Coronary artery (tissue), 2 donors: Measurements from ENCODE around the gene NONO.
"Not testable (repeated sequence)": the region's sequence is repeated elsewhere in the genome, so short reads cannot be mapped to it uniquely, and the experiment has no call there.

Source experiments
- DNase-seq: peaks from one replicate; pipeline ENCODE4 v3.0.0-alpha.2; 2017; ENCODE audit warnings: low spot score
- H3K27ac ChIP-seq, 2 donors: fragments of 200-600 bp; sonication (generic); one replicate each; pipeline ENCODE4 v1.5.1; 2016 to 2019
- H3K4me3 ChIP-seq: fragments of 200-600 bp; sonication (generic); 2 replicates; pipeline ENCODE4 v1.5.1; 2016; ENCODE audit warnings: mild to moderate bottlenecking, moderate library complexity
- TF ChIP-seq, protein P1 (sequence below): fragments of 200-600 bp; sonication (generic); IDR thresholded peaks from one replicate; pipeline ENCODE4 v1.5.1; 2019; ENCODE audit warnings: antibody characterized with exemption

Gene NONO

DNA sequence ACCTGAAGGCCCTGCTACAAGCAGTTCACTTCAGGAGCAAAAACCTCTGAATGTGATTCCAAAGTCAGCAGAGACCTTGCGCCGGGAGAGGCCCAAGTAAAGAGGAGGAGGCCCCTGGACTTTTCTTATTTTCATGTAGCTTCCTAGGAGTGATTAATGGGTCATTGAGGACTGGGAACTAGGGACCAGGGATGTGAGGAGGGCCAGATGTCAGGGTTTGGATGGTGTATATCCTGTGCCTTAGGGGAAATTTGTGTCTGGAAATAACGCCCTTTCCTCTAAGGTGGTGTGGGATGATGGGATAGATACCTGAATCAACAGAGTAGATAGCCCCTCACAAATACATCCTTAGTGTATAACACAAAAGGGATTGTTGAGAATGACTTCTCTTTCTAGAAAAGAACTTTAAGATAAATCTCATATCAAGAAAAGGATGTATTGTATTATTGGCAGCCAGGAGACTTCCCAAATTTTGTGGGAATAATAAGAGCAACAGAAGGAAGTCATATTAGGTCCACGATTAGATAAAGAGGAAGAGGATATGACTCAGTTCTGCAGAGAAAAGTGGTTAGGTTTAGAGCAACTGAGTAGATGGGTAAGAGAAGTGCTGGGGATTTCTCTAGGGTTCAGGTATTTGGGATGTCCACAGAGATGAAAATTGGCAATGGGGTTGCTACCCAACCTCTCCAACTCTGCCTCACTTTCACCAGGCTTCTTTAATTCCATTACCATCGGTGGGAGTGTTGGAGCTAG lies 19.2 kb downstream of the NONO start:
- TF ChIP-seq, protein P1, sequence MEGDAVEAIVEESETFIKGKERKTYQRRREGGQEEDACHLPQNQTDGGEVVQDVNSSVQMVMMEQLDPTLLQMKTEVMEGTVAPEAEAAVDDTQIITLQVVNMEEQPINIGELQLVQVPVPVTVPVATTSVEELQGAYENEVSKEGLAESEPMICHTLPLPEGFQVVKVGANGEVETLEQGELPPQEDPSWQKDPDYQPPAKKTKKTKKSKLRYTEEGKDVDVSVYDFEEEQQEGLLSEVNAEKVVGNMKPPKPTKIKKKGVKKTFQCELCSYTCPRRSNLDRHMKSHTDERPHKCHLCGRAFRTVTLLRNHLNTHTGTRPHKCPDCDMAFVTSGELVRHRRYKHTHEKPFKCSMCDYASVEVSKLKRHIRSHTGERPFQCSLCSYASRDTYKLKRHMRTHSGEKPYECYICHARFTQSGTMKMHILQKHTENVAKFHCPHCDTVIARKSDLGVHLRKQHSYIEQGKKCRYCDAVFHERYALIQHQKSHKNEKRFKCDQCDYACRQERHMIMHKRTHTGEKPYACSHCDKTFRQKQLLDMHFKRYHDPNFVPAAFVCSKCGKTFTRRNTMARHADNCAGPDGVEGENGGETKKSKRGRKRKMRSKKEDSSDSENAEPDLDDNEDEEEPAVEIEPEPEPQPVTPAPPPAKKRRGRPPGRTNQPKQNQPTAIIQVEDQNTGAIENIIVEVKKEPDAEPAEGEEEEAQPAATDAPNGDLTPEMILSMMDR = no peak
- H3K27ac ChIP-seq = peak overlapping the region; percentile 66 to 77
- peak overlapping the region; percentile 53 for H3K4me3 ChIP-seq
- DNase-seq = no peak

DNA sequence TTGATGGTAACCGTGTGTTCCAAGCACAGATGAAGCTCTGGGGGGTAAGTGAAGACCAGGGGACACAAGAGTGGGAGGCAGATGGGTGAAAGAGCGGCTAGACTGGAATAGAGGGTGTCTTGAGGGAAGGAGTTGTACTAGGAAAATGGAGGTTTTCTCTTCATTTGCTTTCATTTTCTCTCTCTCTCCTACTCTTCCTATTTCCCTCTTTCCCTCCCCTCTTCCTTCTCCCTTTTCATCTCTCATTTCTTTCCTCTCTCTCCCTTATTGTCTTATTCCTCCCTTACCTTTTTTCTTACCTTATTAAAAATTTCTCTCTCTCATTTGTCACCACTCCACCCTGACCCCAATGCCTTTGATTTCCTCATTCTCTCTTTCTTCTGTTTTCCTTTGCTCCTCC lies 21.1 kb downstream of the NONO start:
- TF ChIP-seq, protein P1 = no peak
- H3K4me3 ChIP-seq = no peak overlapping the region
- H3K27ac ChIP-seq = no peak overlapping the region
- no peak for DNase-seq

DNA sequence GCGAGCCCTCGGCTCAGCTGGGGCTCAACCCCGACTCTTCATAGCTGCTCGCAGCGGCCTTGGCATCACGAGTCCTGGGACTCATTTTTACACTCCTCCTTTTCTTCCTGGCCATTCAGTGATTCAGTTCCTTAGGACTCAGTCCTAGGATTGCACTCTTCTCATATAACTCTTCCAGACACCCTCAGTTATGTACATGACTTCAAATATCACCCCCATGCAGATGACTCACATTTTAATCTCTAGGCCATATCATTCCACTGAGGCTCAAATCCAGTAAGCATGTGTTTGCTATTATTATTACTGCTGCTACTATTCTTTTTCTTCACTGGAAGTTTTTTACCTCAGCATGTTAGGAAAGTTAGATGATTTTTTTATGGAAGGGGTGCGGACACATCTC lies 32.5 kb downstream of the NONO start:
- no peak for DNase-seq
- TF ChIP-seq, protein P1 = no peak
- H3K4me3 ChIP-seq = no peak overlapping the region
- no peak overlapping the region for H3K27ac ChIP-seq

DNA sequence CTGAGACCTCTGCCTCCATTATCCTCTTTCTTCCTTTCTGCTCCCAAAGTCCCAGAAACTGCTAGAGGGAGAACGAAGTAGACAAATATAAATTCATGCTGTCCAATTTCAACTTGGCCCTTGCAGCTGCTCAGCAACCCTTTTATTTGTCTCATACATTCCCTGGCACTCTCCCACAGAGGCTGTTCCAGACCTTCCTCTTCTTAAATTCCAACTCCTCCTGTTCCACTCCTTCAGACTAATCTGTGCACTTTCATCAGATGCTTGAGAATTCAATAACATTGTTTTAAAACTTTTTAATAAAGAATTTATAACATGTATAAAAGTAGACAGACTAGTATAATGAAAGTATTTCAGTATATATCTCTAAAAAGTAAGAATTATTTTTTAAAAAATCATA lies 33.5 kb downstream of the NONO start:
- peak overlapping the region in 1 of 2 donors; percentile 48 for H3K27ac ChIP-seq
- not testable (repeated sequence) for H3K4me3 ChIP-seq, DNase-seq

DNA sequence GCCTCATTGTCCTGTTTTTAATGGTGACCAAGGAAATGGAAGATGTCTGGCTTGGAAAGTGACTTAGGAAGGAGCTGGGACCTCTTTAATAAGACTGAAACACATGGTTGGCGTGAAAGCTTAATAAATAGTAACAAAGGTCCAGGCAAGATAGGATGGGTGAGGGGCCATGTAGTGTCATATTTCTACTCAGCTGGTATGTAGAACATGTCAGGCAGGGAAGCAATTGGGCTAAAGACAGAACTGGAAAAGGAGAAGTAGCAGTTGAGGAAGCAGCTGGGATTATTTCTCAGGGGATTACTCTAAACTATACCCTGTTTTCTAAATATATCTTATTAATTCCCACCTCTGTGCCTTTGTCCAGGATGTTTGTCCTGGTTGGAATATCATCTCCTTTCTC lies 36.7 kb downstream of the NONO start:
- DNase-seq = no peak
- Histone ChIP-seq H3K27ac (no peak overlapping the region), H3K4me3 (no peak overlapping the region)
- TF ChIP-seq, protein P1 = no peak

DNA sequence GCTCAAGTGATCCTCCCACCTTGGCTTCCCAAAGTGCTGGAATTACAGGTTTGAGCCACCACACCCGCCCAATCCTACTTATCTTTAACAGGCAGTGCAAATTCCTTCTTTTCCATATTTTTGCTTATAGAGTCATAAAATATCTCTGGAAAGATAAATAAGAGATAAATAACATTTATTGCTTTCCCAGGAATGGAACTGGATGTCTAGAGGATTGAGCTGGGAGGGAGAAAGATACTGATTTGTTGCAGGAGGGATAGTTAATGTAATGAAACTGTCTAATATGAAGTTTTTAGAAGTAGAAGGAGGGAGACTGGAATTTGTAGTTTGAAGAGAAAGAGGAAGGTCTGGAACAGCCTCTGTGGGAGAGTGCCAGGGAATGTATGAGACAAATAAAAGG lies 38.3 kb downstream of the NONO start:
- H3K4me3 ChIP-seq = no peak overlapping the region
- no peak overlapping the region for H3K27ac ChIP-seq
- TF ChIP-seq, protein P1 = no peak
- no peak for DNase-seq

DNA sequence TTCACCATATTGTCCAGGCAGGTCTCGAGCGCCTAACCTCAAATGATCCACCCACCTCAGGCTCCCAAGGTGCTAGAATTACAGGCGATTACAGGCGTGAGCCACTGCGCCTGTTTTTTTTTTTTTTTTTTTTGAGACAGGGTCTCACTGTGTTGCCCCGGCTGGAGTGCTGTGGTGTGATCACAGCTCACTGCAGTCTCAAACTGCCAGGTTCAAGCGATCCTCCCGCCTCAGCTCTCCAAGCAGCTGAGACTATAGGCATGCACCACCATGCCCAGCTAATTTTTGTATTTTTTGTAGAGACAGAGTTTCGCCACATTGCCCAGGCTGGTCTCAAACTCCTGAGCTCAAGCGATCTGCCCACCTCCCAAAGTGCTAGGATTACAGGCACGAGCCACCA lies 41.0 kb downstream of the NONO start:
- not testable (repeated sequence) for H3K27ac ChIP-seq, H3K4me3 ChIP-seq, DNase-seq

DNA sequence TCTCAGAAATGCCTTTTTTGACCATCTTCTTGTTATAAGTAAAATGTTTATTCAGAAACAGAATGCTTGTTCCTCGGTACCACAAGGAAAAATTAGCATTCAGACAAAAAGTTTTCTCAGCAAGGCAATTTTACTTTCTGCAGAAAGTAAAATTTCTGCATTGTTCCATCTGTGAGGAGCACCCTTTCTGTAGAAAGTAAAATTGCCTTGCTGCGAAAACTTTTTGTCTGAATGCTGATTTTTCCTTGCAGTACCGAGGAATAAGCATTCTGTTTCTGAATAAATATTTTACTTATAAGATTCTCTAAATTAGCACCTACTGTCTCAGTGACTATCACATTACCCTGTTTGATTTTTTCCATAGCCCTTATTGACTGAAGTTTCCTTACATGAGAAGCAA lies 43.0 kb downstream of the NONO start:
- Histone ChIP-seq H3K27ac (no peak overlapping the region), H3K4me3 (no peak overlapping the region)
- TF ChIP-seq, protein P1 = no peak
- DNase-seq = no peak

DNA sequence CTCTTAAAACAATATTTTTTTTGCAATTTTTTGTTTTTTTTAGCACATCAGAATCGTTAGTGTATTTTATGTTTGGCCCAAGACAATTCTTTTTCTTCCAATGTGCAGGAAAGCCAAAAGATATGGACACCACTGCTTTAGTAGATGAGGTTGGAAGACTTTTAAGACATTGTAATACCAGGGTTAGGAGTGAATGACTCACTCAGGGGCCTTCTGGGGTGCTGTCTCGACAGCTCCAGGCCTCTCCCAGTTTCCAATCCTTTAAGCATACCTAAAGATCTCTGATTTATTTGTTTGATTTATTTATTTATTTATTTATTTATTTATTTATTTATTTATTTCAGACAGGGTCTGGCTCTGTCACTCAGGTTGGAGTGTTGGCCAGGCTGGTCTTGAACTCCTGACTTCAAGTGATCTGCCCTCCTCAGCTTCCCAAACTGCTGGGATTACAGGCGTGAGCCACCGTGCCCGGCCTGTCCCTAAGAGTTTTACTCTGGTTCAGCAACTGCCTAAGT lies 65.8 kb downstream of the NONO start:
- not testable (repeated sequence) for DNase-seq, H3K4me3 ChIP-seq, H3K27ac ChIP-seq

DNA sequence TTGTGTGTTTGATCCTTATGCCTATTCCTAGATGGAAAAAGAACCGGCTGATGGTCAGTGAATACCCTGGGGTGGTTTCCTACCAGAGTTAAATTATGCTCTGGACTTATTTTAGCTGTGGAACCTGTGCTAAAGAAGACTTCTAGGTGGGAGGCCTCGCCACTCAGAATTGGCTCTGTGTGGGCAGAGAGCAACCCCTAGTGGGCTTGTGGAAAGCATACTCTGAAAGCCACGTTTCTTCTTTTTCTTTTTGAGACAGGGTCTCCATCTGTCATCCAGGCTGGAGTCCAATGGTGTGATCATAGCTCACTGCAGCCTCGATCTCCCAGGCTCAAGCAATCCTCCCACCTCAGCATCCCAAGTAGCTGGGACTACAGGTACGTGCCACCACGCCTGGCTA lies 66.4 kb downstream of the NONO start:
- not testable (repeated sequence) for H3K27ac ChIP-seq, DNase-seq, H3K4me3 ChIP-seq
